Measurements from ENCODE around the gene NUDCD3.

The NUDCD3 gene

DNA sequence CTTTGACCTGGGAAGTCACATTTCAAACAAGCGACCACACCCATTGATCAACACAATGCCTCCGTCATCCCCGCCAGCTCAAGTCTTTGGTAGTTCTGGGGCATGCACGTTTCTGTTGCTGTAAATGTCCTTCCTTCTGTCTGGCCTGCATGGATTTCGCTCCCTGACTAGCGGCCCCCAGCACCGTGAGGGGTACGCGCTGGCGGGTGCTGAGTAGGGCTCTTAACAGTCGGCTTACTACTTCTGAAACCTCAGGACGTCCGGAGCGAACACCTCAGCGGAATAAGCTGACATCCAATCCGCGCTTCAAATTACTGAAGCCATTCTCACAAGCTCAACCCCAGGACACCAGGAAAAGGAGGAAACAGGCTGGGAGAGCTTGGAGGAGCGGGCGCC, 505 bp downstream of the NUDCD3 start:
- TF ChIP-seq, protein P1, sequence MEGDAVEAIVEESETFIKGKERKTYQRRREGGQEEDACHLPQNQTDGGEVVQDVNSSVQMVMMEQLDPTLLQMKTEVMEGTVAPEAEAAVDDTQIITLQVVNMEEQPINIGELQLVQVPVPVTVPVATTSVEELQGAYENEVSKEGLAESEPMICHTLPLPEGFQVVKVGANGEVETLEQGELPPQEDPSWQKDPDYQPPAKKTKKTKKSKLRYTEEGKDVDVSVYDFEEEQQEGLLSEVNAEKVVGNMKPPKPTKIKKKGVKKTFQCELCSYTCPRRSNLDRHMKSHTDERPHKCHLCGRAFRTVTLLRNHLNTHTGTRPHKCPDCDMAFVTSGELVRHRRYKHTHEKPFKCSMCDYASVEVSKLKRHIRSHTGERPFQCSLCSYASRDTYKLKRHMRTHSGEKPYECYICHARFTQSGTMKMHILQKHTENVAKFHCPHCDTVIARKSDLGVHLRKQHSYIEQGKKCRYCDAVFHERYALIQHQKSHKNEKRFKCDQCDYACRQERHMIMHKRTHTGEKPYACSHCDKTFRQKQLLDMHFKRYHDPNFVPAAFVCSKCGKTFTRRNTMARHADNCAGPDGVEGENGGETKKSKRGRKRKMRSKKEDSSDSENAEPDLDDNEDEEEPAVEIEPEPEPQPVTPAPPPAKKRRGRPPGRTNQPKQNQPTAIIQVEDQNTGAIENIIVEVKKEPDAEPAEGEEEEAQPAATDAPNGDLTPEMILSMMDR (IDR thresholded peaks at IDR 0.05): no peak
- Histone ChIP-seq H3K4me3 (peak overlapping the region; percentile 99), H3K27ac (peak overlapping the region; percentile 96 to 98)
- DNase-seq (ENCODE audit: low spot score): no peak

DNA sequence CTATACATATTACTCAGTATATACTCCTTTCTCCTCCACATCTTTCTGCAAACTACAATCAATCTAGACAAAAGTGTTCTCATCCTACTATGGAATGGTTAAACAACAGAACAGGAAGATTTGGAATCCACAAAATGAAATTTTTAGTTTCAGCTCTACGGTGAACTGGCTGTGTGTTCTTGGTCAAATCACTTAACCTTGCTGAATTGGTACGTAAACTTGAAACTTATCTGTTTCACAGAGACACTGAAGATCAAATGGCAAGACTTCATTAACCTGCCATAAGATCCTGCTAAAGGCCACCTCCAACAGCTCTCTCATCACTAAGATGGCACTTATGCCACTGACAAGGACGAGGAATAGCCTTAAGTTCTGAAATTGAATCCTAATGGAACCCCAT, 1.5 kb downstream of the NUDCD3 start:
- peak overlapping the region; percentile 99 for H3K4me3 ChIP-seq
- TF ChIP-seq, protein P1 (IDR thresholded peaks at IDR 0.05): no peak
- no peak for DNase-seq (ENCODE audit: low spot score)
- H3K27ac ChIP-seq: no peak overlapping the region

DNA sequence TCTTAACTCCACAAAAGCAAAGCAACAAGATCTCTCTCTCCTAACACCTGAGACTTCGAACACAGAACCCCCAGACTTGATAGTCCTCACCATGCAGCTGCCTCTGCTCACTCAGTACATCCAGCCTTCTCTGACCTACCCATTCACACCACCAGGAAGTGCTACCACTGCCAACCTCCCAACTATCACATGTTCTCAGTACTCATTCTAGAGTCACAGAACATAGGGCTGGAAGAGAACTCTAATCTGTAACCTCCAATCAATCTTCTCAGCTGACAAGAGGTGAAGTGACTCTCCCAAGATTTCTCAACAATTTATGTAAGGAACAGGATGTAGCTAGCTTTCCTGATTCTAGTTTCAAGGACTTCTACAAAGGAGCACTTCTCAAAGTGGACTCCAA, 3.8 kb downstream of the NUDCD3 start:
- TF ChIP-seq, protein P1 (IDR thresholded peaks at IDR 0.05): no peak
- no peak overlapping the region for H3K27ac ChIP-seq
- no peak overlapping the region for H3K4me3 ChIP-seq
- DNase-seq (ENCODE audit: low spot score): no peak

DNA sequence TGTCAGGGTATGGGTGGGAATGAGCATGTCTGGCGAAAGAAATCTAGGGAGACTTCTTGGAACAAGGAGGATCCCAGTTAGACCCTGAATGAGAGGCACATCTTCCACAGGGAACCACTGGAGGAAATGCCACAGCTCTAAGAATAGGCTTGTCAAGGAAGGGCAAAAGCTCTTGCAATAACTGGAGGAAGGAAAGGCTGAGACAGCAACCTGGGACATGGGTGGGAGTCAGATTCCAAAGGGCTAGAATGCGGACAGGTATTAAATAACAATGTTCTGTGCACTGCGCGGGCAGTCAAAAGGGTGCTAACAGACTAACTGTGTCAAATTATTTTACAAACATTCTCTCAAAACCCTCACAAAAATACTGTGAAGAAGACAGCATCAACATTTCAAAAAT, 4.5 kb downstream of the NUDCD3 start:
- Histone ChIP-seq H3K27ac (no peak overlapping the region), H3K4me3 (no peak overlapping the region)
- TF ChIP-seq, protein P1 (IDR thresholded peaks at IDR 0.05): no peak
- DNase-seq (ENCODE audit: low spot score): no peak

DNA sequence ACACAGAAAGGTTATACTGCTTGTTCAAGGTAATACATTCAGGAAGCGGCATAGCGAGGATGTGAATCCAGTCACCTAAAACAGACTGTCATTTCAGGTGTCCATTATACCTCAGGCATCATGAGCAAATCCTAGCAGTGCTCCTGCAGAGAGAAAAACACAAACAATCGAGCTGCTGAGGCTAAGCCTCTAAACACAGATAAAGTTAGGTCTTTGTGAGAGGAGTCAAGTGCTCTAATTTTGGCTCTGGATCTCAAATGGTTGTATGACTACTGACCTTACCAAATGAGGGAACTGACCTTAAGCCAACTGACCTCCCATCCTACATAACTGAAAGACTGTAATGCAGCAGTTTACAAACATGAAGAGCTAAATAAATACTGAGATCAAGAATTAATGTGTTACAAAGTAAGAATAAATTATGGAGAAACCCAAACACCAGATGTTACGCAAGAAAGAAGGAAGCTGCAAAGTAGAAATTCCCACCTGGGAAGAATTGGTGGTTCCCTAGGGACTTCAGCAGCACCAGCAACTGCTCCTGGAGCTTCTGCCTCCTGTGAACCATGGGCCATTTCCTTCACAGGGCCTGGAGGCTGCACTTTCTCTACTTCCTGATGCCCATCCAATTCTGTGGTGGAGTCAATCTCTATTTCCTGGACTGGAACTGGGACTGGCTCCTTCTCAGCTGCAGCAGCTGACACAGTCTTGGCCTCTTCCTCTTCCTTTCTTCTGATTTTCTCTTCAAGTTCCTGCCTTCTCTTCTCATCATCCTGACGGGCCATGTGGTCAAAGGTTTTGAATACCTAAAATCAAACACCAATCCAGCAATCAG, 5.8 kb downstream of the NUDCD3 start:
- Histone ChIP-seq H3K4me3 (no peak overlapping the region), H3K27ac (no peak overlapping the region)
- no peak for DNase-seq (ENCODE audit: low spot score)
- TF ChIP-seq, protein P1 (IDR thresholded peaks at IDR 0.05): no peak

DNA sequence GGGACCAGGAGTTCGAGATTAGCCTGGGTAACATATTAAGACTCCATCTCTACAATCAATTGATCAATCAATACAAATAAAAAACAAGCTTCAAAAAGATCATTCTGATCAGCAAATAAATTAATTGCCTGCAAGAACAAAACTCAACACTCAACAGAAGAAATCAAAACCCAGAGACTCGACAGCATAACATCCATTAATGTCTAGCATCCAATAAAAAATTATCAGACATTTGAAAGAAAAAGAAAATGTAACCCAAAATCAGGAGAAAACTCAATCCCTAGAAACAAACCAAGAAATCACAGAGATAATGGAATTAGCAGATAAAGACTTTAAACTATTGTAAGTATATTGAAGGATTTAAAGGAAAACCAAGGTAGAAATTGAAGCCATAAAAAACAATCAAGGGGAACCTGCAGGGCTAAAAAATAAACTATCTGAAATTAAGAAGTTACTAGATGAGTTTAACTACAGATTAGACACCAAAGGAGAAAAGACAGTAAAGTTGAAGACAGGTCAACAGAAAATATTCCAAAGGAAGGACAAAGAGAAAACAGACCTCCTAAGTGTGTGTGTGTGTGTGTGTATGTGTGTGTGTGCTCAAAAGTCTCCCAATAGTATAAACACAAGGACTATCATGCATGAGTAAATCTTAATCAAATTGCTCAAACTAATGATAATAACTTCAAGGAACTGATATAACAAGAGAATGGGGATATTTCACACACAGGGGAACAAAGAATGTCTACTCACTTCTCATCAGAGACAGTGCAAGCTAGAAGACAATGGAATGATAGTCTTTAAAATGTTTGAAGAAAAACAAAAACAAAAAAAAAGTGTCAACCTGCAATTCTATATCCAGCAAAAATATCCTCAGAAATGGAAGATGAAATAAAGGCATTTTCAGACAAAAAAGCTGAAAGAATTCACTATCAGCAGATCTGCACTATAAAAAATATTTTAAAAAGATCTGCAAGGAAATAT, 7.7 kb downstream of the NUDCD3 start:
- TF ChIP-seq, protein P1 (IDR thresholded peaks at IDR 0.05): no peak
- no peak for DNase-seq (ENCODE audit: low spot score)
- Histone ChIP-seq H3K4me3 (no peak overlapping the region), H3K27ac (no peak overlapping the region)
